Heart left ventricle (tissue), 13 donors: Measurements from ENCODE around the gene ALDH9A1.

ENCODE experiments used
- CTCF ChIP-seq, 12 donors: fragments of 200-600 bp; sonication (generic) in 4 of 12; IDR thresholded peaks; one replicate each; pipeline versions ENCODE4 v1.5.0 to v1.8.0; 2018 to 2022; ENCODE audit warnings: antibody characterized with exemption in 12 of 12, mild to moderate bottlenecking in 5 of 12
- POLR2A ChIP-seq, 2 donors: fragments of 450-650 bp; IDR thresholded peaks; one replicate each; pipeline ENCODE4 v1.6.1; 2017; ENCODE audit warnings: antibody characterized with exemption in 2 of 2, mild to moderate bottlenecking in 2 of 2, moderate library complexity in 2 of 2
- donor health status: ischemic (EF 13 %, LVEDD 7.1; RV severe dilation, severe dysfunction).
- donor health status: DM: no; HTN: yes; CAD: no.
- donor health status: DM: no; HTN: no; CAD: no.
- donor health status: ischemic (EF 25% LVEDD 6.9; RV normal size, moderate dysfunction).
- donor health status: ischemic (EF 25% LVEDD 5.7; RV mildly dilated, moderate dysfunction).
- donor health status: ischemic (EF 35%, LVEDD 5.7; RV mildly dilated, moderate dysfunction).
- donor health status: nonischemic (EF 11% LVEDD 7.7; RV severe dilation, severe dysfunction).
- donor health status: DM: yes; HTN: yes; CAD: no.
- donor health status: PGD.
- donor health status: ischemic (EF 29% LVEDD 5.4; RV normal size, mild dysfunction).
- donor health status: nonischemic (EF 23%, LVEDD 6.1; RV moderate dilation, normal function).

DNA sequence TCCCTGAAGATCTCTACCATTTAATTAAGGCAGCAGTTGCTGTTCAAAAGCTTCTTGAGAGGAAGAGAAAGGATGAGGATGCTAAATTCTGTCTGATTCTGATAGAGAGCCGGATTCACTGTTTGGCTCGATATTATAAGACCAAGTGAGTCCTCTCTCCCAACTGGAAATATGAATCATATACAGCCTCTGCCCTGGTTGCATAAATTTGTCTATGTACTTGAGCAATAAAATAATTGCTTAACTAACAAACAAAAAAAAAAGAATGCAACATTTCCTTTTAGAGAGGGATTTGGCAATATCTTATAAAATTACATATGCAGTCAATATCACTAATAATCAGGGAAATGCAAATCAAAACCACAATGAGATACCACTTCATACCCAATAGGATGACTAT is 26.8 kb downstream of the ALDH9A1 start:
- TF ChIP-seq CTCF (IDR thresholded peaks at IDR 0.05) (no peak), POLR2A (IDR thresholded peaks at IDR 0.05) (no peak)
